Measurements from ENCODE around the gene TMIGD2.

TMIGD2 gene

DNA sequence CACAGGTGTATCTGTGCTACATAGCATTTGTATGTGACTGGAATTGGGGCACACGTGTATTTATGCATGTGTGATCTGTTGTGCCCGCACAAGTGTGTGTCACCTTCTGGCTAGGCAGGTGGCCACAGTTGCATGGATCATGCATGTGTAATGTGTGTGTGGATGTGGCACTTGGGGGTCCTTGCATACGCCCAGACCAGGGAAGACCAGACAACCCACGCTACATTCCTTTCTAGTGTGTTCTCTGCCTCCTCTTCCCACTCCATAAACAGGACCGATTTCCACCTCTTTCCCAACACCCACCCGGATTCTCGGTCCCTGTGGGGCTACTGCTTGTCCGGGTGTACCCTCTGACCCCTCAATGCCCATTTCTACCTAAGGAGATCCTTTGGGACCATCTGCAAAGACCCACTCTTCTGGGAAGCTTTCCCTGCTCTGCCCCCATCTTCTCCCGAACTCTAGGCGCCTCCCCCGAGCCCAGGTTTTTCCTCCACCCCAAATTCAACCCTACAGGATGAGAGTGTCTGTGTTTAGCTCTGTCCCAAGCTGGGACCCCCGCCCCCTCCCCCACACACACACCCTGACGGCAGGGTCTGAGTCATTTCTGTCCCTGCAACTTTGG lies 24.1 kb upstream of the TMIGD2 start:
- no peak for DNase-seq

DNA sequence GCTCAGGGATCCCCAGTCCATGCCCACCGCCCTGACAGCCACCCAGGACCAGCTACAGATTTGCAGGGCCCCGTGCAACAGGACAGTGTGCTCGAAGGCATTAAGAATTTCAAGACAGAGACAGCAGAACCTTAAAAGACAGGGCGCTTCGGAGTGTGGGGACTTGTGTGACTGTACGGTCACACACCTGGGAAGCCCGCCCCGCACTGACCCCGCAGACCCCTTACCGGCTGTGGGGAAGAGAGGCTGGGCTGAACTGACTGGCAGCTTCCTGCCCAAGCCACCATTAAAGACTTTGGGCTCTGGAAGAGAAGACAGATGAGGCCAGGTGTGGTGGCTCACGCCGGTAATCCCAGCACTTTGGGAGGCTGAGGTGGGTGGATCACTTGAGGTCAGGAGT lies 22.0 kb upstream of the TMIGD2 start:
- no peak for DNase-seq

DNA sequence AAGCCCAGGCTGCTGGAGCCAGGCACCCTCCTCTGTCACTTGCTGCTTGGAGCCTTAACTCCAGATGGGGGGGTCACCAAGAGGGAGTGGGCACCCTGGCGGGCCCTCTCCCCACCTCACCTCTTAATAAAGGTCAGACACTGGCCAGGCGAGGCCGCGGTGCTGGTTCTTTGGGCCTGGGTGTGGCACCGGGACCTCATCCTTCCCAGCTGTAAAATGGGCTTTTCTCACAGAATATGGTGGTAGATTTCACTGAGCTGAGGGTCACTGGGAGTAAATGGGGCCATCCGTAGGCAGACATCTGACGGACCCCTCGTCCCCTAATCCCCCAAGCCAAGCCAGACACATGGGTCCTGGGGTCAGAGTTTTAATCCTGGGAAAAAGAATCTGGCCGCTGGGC lies 21.5 kb upstream of the TMIGD2 start:
- no peak for DNase-seq

DNA sequence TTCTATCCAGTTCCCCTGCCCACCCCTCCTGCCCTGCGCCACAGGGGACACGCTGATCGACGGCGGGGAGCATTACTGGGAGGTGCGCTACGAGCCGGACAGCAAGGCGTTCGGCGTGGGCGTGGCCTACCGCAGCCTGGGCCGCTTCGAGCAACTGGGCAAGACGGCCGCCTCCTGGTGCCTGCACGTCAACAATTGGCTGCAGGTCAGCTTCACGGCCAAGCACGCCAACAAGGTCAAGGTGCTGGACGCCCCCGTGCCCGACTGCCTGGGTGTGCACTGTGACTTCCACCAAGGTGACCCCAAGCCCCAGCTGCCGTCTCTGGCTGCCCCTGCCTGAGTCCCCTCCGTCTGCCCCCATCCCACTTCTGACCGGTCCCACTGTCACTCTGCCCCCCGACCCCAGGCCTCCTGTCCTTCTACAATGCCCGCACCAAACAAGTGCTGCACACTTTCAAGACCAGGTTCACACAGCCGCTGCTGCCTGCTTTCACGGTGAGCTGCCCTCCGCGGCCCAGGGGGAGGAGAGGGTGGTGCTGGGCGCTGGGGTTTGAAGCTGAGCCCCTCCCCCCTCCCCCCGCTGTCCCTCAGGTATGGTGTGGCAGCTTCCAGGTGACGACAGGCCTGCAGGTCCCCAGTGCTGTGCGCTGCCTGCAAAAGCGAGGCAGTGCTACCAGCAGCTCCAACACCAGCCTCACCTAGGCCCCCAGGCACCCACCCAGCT lies 20.9 kb upstream of the TMIGD2 start:
- DNase-seq, result no peak

DNA sequence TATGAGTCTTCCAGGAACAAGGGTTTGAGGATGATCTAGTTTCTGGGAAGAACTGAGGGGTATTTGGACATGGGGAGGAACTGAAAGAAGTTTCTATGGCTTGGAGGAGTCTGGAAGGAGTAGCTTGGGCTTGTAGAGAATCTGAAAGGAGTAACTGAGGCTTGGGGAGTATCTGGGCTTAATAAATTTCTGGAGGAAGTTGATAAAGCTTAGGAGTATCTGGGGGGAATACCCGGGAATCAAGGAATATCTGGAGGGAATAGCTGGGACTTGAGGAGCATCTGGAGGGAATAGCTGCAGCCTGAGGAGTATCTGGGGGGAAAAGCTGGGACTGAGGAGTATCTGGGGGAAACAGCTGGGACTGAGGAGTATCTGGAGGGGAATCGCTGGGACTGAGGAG lies 18.2 kb upstream of the TMIGD2 start:
- DNase-seq, result no peak

DNA sequence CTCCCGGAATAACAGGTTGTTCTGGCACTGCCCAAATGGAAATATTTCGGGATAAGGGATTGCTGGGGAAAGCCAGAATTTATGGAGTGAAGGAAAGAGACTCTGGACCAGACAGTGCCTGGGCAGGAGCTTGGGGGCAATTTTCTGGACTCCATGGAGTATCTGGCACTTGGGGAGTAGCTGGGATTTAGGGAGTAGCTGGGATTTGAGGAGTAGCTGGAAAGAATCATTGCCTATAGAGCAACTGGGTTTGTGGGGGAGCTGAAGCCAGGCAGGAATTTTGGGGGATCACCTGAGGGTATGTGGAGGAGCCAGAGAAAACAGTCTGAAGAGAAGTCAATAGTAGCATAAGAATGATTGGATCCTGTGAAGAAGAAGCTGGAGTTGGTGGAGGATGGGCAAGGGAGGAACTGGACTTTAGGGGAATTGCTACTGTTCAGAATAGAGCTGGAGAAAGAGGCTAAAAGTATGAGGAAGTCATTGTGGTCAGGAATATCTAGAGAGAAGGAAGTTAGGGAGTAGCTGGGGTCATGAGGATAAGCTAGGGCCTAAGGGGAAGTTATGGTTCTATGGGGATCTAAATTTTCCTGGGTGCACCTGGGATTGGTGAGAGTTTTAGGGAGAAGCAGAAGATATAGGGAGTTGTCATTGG lies 17.0 kb upstream of the TMIGD2 start:
- DNase-seq, result no peak

DNA sequence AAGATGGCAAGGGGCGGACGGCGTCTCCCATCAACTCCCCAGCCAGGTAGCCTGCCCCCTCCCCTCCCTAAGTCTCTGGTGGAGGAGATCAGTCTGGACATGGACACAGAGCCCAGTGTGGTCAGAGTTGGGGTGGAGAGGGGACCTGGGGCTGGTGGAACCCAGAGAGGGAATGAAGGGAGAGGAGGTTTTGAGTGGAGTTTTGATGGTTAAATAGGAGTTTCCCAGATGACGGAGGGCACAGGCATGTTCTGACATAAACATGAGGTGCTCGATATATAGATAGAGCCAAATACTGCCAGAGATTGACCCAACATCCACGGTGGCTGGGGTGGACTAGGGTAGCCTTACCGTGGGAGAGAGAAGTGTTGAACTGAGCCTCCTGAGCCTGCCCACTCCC lies 16.3 kb upstream of the TMIGD2 start:
- DNase-seq, result no peak

DNA sequence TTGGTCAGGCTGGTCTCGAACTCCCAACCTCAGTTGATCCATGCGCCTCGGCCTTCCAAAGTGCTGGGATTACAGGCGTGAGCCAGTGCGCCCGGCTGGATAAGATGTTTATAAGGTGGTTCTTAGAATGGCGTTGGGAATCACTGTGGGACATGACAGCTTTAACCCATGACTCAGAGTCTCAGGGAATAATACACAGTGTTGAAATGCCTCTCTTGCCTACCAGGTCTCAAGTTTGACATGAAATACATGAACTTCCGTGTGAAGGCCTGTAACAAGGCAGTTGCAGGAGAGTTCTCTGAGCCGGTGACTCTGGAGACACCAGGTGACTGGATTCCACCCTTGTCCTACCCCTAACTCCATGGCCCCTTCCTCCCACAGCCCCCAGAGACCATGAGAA lies 14.8 kb upstream of the TMIGD2 start:
- DNase-seq, result no peak

DNA sequence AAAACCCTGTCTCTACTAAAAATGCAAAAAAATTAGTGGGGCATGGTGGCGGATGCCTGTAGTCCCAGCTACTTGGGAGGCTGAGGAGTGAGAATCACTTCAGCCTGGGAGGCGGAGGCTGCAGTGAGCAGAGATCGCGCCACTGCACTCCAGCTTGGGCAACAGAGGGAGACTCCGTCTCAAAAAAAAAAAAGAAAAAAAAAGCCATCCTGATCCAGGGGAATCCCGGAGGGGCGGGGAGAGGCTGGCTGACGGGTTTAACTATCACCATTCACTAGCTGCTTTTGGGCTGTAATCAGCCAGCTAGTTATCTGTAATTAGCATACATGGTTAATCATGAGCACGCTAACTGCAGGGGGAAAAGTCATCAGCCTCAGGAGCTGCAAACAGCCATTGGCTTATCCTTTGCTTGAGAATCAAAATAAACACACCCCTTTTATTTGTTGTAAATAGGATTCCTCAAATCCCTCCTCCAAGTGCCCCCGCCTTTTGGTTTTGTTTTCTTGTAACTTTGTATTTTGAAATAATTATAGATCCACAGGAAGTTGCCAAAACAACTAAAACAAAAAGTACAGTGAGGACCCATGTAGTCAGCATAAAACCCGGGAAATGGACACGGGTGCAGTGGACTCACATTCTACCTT lies 11.8 kb upstream of the TMIGD2 start:
- no peak for DNase-seq

DNA sequence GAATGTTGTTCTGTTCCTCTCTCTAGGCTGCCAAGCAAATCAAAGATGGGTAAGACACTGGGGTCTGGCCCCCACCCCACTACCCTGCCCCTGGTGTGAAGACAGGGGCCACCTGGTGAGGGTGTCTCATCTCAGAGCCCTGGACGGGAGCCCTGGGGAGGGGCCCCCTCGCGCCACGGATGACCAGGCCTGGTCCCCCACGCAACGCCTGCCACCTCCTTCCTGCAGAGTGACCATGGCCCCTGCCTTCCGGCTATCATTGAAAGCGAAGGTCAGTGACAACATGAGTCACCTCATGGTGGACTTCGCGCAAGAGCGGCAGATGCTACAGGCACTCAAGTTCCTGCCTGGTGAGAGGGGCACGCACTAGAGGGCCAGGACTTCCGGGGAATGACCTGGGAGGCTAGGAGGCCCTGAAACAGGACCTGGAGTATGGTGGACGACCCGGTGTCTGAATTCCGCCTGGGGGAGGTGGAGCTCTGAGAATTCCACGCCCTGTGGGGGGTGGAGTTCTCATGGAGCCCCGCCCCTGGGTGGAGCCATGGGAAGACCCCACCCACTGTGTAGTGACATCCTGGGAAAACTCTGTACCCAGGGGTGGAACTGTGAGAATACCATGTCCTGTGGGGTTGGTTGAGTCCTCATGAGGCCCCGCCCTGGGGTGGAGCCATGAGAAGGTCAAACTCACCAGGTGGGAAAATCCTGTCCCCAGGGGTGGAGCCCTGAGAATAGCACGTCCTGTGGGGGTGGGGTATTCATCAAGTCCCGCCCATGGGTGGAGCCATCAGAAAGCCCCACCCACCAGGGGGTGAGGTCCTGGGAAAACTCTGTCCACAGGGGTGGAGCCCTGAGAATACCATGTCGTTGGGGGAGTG lies 8.3 kb upstream of the TMIGD2 start:
- no peak for DNase-seq

DNA sequence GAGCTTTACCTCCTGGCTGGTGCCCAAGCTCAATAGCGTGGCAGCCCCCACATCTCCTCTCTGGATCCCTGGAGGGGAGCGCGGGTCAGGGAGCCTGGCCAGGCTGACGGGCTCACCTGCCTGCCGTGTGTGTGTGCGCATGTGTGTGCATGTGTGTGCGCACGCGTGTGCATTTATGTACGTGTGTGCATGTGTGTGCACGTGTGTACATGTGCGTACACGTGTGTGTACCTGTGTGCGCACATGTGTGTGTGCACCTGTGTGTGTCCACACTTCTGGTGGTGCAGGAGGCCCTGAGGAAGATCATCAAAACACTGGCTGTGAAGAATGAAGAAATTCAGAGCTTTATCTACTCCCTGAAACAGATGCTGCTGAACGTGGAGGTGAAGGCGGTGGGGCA lies 3.5 kb upstream of the TMIGD2 start:
- DNase-seq, result no peak

DNA sequence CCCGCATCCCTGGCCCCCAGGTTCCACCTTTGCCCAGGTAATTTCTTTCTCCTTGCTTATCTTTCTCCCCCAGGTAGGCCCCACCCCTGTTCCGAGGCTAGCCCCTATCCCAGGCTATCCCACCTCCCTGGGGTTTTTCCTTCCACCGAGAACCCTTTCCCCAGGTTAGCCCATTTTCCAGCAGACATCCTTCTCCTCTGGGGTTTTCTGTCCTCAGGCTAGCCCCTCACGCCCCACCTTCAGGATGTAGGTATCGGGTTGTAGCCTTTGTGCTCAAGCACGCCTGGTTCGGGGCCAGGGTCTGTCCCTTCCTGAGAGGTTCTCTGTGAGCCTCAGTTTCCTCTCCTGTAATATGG lies 3.0 kb upstream of the TMIGD2 start:
- no peak for DNase-seq

DNA sequence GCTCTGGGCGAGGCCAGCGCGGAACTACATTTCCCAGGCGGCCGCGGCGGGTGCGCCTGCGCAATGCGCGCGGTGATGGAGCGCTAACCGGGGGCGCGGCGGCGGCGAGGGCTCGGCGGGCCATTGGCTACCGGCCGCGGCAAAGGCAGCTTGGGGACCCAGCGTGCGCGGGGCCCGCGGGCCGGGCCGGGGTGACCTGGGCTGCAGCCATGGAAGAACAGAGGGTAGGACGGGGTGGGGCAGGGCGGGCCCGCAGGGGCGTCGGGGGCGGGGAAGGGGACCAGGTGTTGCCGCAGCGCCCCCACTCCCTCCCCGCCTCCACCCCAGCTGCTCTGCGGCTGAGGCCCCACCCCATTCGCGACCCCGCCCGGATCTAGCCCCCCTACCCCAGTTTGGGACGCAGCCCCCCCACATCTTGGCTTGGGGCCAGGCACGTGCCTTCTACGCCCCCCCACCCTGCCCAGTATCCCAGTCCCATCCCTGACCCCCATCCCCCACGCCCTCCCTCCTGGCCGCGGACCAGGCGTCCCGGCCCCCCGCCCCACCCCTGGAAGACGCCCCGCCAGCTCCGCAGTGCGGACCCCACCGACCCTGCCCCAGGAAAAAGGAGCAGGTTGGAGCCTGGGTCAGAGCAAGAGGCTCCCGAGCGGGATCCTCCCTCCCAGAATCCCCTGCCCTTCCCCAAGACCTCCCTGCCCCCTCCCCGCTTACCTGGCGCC lies 2.5 kb upstream of the TMIGD2 start, which contains the start of gene FSD1:
Gene FSD1, plus strand, starts transcription at position 61 of the 719 bp plus-strand sequence. Its CDS starts 149 bp downstream, at position 210.
- peak; percentile 83 for DNase-seq

DNA sequence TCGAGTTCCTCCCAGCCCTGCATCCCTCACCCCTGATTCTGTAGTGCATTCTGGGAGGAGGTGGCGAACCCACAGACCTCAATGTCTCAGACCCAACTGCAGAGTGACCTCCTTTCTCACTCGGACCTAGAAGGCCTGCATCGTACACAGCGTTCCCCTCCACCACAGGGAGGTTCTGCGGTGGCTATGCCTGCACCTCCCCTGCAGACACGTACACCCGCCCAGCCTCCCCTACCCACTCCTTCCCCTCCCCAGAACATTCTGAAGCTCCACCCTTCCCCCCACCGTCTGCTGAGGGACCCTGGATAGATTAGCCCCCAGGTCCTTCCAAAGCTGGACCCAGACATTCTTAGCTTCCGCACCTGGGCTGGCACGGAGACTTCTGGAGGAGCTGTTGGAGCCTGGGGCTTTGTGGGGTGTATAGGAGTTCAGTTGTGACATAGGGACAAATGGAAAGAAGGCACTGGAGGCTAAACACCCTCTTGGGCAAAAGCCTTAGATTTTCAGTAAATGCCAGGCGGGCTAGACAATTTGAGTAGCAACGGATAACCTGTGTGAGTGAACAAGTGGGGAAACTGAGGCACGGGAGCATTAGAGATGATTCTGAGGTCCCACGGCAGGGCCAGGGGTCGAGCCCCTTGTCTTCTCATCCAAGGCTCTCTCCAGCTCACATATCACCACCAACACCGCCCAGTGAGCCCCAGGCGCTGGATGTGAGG lies 1.8 kb upstream of the TMIGD2 start:
- DNase-seq, result no peak

DNA sequence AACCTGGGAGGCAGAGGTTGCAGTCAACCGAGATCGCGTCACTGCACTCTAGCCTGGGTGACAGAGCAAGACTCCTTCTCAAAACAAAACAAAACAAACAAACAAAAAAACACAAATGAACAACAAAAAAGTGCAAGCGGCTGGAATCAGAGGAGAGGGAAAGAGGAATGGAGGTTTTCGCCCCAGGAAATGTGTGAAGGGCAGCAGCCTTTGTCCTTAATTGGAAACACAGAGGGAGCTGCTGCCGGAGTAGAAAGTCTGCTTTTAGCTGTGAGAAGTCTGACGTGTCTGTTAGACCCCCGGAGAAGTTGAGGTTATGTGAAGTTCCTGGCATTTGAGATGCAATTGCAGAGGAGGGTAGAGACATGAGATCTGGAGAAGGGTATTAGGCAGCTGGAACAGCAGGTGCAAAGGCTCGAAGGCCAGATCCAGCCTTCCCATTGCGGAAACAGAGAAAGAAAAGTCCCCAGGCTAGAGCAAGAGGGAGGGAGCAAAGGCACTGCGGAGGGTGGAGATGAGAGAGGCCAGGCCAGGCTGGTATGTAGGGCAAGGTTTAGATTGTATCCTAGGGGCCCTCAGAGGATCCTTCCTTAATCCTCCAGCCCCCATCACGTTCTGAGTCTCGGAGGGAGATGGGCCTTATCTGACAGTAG lies 473 bp downstream of the TMIGD2 start:
- DNase-seq, result no peak

DNA sequence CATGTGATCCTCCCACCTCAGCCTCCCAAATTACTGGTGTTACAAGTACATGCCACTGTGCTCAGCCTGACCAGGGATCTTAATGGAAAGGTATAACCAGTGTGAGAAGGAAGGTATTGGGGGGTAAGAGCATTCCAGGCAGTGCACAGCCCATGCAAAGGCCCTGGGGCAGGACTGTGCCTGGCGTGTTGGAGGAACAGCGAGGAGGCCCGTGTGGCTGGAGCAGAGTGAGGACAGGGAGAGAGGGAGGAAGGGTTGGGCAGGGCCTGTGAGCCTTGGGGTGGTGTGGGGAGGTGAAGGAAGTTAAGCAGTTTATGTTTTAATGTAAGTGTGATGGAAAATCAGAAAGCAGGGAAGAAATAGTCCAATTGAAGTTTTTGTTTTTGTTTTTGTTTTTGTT lies 1.6 kb downstream of the TMIGD2 start:
- DNase-seq, result no peak

DNA sequence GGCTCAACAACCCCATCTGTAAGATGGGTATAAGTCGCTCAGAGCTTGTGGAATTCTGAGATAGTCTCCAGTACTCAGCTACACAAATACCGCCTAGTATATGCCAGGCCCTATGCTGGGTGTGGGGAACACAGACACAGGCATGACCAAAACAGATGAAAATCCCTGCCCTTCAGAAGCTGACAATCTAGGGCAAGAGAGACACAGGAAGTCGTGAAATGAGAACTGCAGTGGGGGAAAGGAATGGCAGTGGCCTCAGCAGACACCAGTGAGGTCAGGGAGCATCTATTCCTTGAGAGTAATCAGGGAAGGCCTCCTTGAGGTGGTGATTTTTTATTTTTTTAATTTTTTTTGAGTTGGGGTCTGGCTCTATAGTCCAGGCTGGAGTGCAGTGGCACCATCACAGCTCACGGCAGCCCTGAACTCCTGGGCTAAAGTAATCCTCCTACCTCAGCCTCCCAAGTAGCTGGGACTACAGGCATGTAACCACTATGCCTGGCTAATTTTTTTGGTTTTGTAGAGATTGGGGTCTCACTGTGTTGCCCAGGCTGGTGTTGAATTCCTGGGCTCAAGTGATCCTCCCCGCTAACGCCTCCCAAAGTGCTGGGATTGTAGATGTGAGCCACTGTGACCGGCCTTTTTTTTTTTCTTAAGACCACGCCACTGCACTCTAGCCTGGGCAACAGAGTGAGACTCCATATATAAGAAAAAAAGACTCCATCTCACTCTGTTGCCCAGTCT lies 3.2 kb downstream of the TMIGD2 start:
- no peak for DNase-seq

DNA sequence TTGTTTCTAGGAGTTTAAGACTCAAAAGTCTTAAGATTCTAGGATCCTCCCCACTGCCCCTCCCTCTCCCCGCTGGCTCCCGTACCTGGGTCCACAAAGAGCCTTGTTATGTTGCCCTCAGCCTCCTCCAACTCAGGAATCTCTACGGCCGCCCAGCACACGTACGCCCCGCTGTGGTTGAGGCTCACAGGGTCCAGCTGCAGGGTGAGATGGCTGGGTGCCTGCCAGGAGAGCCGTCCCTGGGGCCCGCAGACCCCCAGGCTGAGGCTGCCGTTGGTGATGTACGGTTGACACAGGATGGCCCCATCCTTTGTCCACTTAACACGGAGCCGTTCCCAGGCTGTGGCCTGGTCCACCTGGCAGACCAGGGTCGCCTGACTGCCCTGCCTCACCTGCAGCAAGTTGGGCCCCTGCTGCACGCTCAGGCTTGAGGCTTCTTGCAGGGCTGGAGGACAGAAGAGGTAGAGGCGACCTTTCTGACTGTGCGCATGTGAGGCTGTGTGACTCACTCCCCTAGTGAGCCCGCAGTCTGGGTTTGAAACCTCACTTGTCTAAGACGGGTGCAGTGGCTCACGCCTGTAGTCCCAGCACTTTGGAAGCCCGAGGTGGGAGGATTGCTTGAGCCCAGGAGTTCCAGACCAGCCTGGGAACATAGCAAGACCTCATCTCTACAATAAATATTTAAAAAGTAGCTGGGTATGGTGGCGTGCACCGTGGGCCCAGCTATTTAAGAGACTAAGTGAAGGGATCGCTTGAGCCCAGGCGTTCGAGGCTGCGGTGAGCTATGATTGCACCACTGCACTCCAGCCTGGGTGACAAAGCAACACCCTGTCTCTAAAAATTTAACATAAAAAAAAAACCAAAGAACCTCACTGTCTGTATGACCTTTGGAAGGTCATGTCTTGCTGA lies 4.0 kb downstream of the TMIGD2 start:
- no peak for DNase-seq
